ENCODE results near the gene STMN3.

GRCh38 chr20:63672666-63673065, 19.4 kb upstream of the STMN3 start:
- TF ChIP-seq CTCF (IDR thresholded peaks at IDR 0.05; ENCODE audit: low read depth, low read length, missing input control) (no peak), TAF1 (conservative IDR thresholded peaks at IDR 0.05) (no peak), YY1 (IDR thresholded peaks at IDR 0.05) (no peak), RAD21 (IDR thresholded peaks at IDR 0.05) (no peak), SP1 (IDR thresholded peaks at IDR 0.05) (no peak), REST (IDR thresholded peaks at IDR 0.05) (no peak), ZBTB33 (IDR thresholded peaks at IDR 0.05) (no peak), JUND (IDR thresholded peaks at IDR 0.05) (no peak), FOXA1 (IDR thresholded peaks at IDR 0.05) (no peak), GABPA (IDR thresholded peaks at IDR 0.05 in 1 of 2, conservative IDR thresholded peaks at IDR 0.05 in 1 of 2) (no peak)
